Measurements from ENCODE around the gene ERGIC2. TPM values are rescaled to one million over a fixed set of nuclear protein-coding genes. Genes with fewer than 3 reads are reported as not detected.

ERGIC2 gene
- total and polyA plus RNA-seq, 2 of the 13 experiments (the other 11 are each of a cell fraction or from before 2014, with no cell fraction given) = 32.6 to 73.5 TPM

DNA sequence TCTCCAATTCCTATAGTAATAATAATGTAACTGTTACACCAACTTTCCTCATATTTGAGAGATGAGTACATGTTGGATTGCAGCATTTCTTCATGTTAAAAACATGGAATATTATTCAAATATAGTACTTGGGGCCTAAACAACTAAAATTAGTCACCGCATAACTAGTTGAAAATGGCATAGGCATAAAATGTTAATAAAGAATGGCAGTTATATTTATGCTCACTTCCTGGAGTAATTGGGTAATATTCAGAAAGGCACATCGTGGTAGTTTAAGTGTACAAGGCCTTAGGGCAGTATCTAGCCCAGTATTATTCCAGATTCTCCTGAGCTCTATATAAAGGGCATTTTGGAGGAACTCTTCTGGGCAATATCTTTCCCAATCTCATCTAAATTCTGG, 46.0 kb downstream of the ERGIC2 start (continued):
- TF ChIP-seq SETDB1 (CRISPR knock-in tag; IDR thresholded peaks at IDR 0.05; ENCODE audit: borderline replicate concordance) (no peak), FLYWCH1 (CRISPR knock-in tag; IDR thresholded peaks at IDR 0.05) (no peak), ZNF292 (CRISPR knock-in tag; IDR thresholded peaks at IDR 0.05; ENCODE audit: borderline replicate concordance, low read depth) (no peak), ZKSCAN1 (IDR thresholded peaks at IDR 0.05; ENCODE audit: low read length) (no peak)
- TF ChIP-seq, protein P1, sequence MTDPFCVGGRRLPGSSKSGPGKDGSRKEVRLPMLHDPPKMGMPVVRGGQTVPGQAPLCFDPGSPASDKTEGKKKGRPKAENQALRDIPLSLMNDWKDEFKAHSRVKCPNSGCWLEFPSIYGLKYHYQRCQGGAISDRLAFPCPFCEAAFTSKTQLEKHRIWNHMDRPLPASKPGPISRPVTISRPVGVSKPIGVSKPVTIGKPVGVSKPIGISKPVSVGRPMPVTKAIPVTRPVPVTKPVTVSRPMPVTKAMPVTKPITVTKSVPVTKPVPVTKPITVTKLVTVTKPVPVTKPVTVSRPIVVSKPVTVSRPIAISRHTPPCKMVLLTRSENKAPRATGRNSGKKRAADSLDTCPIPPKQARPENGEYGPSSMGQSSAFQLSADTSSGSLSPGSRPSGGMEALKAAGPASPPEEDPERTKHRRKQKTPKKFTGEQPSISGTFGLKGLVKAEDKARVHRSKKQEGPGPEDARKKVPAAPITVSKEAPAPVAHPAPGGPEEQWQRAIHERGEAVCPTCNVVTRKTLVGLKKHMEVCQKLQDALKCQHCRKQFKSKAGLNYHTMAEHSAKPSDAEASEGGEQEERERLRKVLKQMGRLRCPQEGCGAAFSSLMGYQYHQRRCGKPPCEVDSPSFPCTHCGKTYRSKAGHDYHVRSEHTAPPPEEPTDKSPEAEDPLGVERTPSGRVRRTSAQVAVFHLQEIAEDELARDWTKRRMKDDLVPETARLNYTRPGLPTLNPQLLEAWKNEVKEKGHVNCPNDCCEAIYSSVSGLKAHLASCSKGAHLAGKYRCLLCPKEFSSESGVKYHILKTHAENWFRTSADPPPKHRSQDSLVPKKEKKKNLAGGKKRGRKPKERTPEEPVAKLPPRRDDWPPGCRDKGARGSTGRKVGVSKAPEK (CRISPR knock-in tag; IDR thresholded peaks at IDR 0.05; ENCODE audit: borderline replicate concordance) = no peak

DNA sequence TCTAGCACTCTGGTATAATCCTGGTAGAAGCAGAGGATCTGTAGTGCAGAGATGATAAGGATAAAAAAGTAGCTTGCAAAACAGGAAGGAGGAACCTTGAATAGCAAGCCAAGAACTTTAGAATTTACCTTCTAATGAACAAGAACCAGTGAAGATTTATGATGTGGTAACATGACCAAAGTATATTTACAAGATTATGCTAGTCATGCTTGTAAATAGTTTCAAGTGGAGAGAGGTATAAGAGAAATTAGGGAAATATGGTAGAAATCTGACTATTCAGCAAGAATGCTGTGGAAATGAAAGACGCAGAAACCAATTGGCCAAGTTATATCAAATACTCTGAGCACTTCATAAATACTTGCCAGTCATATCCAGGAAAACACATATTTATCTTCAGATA, 47.8 kb downstream of the ERGIC2 start:
- DNase-seq (ENCODE audit: low spot score) (no peak), FAIRE-seq (no peak), ATAC-seq (no peak)
- H3K27me3 ChIP-seq (ENCODE audit: control insufficient read depth in 1 of 2, insufficient read depth in 2 of 2, low read length in 2 of 2) = no peaks in the 10 kb centered on the region
- H3K4me1 ChIP-seq (ENCODE audit: insufficient read depth, low read length) = no peaks in the 10 kb centered on the region
- in situ Hi-C loops (cut with HindIII; ENCODE audit: extremely low pct_ligation_motif_present, low pct_unique_long_range_greater_than_20kb) = no loop called here
- POLR2A ChIA-PET = no interaction called here
- H3K36me3 ChIP-seq (replicated peaks in 1 of 2; ENCODE audit: control insufficient read depth in 1 of 2, insufficient read depth in 2 of 2, low read length in 2 of 2) = no peaks in the 10 kb centered on the region
- H3K4me3 ChIP-seq (replicated peaks in 1 of 3; ENCODE audit: insufficient read depth in 1 of 3, low read depth in 2 of 3, low read length in 3 of 3) = no peak overlapping the region
- no peak overlapping the region for H3K4me2 ChIP-seq (ENCODE audit: low read depth, low read length)
- H4K20me1 ChIP-seq (ENCODE audit: insufficient read depth, low read length) = no peaks in the 10 kb centered on the region
- H3K79me2 ChIP-seq (ENCODE audit: insufficient read depth, low read length) = no peaks in the 10 kb centered on the region
- H3K9me3 ChIP-seq (ENCODE audit: low read length) = no peaks in the 10 kb centered on the region
- intact Hi-C loops (cut with micrococcal nuclease; ENCODE audit: unreplicated experiment) = no loop called here
- no peak overlapping the region for H3K27ac ChIP-seq (ENCODE audit: extremely low read length, insufficient read depth, low read length)
- H3K9ac ChIP-seq (ENCODE audit: insufficient read depth, low read depth, low read length) = no peak overlapping the region
- 0% methylated on average over 1 of the region's 1 CpG for WGBS (ENCODE audit: low lambda C conversion rate)
- H2AFZ ChIP-seq (ENCODE audit: low read length) = no peak overlapping the region
- no TSS peak for BruUV-seq (replicated peaks)
- CTCF ChIA-PET (ENCODE audit: low intra/inter-chr PET ratio, low total read pairs) = no interaction called here
- TF ChIP-seq, protein P2, sequence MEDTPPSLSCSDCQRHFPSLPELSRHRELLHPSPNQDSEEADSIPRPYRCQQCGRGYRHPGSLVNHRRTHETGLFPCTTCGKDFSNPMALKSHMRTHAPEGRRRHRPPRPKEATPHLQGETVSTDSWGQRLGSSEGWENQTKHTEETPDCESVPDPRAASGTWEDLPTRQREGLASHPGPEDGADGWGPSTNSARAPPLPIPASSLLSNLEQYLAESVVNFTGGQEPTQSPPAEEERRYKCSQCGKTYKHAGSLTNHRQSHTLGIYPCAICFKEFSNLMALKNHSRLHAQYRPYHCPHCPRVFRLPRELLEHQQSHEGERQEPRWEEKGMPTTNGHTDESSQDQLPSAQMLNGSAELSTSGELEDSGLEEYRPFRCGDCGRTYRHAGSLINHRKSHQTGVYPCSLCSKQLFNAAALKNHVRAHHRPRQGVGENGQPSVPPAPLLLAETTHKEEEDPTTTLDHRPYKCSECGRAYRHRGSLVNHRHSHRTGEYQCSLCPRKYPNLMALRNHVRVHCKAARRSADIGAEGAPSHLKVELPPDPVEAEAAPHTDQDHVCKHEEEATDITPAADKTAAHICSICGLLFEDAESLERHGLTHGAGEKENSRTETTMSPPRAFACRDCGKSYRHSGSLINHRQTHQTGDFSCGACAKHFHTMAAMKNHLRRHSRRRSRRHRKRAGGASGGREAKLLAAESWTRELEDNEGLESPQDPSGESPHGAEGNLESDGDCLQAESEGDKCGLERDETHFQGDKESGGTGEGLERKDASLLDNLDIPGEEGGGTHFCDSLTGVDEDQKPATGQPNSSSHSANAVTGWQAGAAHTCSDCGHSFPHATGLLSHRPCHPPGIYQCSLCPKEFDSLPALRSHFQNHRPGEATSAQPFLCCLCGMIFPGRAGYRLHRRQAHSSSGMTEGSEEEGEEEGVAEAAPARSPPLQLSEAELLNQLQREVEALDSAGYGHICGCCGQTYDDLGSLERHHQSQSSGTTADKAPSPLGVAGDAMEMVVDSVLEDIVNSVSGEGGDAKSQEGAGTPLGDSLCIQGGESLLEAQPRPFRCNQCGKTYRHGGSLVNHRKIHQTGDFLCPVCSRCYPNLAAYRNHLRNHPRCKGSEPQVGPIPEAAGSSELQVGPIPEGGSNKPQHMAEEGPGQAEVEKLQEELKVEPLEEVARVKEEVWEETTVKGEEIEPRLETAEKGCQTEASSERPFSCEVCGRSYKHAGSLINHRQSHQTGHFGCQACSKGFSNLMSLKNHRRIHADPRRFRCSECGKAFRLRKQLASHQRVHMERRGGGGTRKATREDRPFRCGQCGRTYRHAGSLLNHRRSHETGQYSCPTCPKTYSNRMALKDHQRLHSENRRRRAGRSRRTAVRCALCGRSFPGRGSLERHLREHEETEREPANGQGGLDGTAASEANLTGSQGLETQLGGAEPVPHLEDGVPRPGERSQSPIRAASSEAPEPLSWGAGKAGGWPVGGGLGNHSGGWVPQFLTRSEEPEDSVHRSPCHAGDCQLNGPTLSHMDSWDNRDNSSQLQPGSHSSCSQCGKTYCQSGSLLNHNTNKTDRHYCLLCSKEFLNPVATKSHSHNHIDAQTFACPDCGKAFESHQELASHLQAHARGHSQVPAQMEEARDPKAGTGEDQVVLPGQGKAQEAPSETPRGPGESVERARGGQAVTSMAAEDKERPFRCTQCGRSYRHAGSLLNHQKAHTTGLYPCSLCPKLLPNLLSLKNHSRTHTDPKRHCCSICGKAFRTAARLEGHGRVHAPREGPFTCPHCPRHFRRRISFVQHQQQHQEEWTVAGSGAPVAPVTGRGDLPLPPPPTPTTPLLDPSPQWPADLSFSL (CRISPR knock-in tag; IDR thresholded peaks at IDR 0.05) = no peak
- no peak for TF ChIP-seq XBP1 (CRISPR knock-in tag; IDR thresholded peaks at IDR 0.05)
- no peak for TF ChIP-seq HNF4A (CRISPR knock-in tag; IDR thresholded peaks at IDR 0.05)
- no peak for TF ChIP-seq ZNF883 (CRISPR knock-in tag; IDR thresholded peaks at IDR 0.05; ENCODE audit: not compliant biosample characterization)
- no peak for TF ChIP-seq DPF2 (CRISPR knock-in tag; IDR thresholded peaks at IDR 0.05; ENCODE audit: borderline replicate concordance, low read depth)
- no peak for TF ChIP-seq ZFP1 (CRISPR knock-in tag; IDR thresholded peaks at IDR 0.05)
- TF ChIP-seq DNMT3B (CRISPR knock-in tag; conservative IDR thresholded peaks at IDR 0.05) = no peak
- no peak for TF ChIP-seq HOXA3 (CRISPR knock-in tag; IDR thresholded peaks at IDR 0.05)
- TF ChIP-seq, protein P3, sequence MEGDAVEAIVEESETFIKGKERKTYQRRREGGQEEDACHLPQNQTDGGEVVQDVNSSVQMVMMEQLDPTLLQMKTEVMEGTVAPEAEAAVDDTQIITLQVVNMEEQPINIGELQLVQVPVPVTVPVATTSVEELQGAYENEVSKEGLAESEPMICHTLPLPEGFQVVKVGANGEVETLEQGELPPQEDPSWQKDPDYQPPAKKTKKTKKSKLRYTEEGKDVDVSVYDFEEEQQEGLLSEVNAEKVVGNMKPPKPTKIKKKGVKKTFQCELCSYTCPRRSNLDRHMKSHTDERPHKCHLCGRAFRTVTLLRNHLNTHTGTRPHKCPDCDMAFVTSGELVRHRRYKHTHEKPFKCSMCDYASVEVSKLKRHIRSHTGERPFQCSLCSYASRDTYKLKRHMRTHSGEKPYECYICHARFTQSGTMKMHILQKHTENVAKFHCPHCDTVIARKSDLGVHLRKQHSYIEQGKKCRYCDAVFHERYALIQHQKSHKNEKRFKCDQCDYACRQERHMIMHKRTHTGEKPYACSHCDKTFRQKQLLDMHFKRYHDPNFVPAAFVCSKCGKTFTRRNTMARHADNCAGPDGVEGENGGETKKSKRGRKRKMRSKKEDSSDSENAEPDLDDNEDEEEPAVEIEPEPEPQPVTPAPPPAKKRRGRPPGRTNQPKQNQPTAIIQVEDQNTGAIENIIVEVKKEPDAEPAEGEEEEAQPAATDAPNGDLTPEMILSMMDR (CRISPR knock-in tag; IDR thresholded peaks at IDR 0.05) = no peak

Measured in HepG2 (cell line).